ENCODE results near the gene POLR3B.
A peak's percentile ranks its signal among the peaks of the same experiment; 100 is the strongest.
"Not testable (repeated sequence)": the region's sequence is repeated elsewhere in the genome, so short reads cannot be mapped to it uniquely, and the experiment has no call there.

Gene POLR3B

DNA sequence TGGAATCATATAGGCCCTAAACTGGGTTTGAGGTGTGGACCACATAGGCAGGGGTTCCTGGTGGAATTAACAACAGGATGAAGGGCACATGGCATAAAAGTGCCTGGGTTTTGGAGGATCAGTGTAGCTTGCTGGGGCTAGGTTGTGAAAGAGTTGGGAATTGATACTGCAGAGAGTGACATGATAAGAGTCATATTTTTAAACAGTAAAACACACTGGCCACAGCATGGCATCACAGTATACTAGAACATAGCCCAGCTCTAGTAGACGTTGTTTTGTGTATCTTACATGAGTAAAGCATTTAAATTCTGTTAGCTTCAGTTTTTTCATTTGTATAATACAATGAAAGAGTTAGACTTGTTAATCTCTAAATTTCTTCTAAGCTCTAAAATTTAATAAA lies 102.0 kb downstream of the POLR3B start:
- no peak for DNase-seq (ENCODE audit: low read depth)

DNA sequence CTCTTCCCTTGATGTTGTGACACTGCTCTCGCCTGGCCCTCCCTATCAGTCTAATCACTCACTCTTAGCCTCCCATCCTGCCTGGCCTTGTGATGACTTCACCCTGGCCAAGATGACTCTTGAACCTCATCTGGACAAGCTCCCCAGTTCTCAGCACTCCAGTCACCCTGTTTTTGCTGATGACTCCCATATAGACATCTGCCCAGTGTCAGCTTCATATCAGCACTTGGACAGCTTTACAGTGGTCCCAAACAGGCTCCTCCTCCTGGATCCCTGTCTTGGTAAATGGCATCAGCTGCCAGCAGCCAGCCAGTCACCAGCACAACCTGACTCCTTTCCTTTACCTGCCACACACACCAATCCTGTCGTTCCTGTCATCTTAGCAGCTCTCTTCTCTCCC lies 104.2 kb downstream of the POLR3B start:
- no peak for DNase-seq (ENCODE audit: low read depth)

DNA sequence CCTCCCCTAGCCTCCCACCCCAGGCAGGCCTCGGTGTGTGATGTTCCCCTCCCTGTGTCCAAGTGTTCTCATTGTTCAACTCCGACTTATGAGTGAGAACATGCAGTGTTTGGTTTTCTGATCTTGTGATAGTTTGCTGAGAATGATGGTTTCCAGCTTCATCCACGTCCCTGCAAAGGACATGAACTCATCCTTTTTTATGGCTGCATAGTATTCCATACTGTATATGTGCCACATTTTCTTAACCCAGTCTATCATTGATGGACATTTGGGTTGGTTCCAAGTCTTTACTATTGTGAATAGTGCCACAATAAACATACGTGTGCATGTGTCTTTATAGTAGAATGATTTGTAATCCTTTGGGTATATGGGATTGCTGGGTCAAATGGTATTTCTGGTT lies 108.1 kb downstream of the POLR3B start:
- DNase-seq (ENCODE audit: low read depth): not testable (repeated sequence)

DNA sequence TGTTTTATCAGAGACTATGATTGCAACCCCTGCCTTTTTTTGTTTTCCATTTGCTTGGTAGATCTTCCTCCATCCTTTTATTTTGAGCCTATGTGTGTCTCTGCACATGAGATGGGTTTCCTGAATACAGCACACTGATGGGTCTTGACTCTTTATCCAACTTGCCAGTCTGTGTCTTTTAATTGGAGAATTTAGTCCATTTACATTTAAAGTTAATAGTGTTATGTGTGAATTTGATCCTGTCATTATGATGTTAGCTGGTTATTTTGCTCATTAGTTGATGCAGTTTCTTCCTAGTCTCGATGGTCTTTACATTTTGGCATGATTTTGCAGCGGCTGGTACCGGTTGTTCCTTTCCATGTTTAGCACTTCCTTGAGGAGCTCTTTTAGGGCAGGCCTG lies 118.1 kb downstream of the POLR3B start:
- not testable (repeated sequence) for DNase-seq (ENCODE audit: low read depth)

DNA sequence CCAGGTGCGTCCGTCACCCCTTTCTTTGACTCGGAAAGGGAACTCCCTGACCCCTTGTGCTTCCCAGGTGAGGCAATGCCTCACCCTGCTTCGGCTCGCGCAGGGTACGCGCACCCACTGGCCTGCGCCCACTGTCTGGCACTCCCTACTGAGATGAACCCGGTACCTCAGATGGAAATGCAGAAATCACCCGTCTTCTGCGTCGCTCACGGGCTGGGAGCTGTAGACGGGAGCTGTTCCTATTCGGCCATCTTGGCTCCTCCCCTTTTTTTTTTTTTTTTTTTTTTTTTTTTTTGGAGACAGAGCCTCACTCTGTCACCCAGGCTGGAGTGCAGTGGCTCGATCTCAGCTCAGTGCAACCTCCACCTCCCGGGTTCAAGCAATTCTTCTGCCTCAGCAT lies 120.1 kb downstream of the POLR3B start:
- DNase-seq (ENCODE audit: low read depth): not testable (repeated sequence)

DNA sequence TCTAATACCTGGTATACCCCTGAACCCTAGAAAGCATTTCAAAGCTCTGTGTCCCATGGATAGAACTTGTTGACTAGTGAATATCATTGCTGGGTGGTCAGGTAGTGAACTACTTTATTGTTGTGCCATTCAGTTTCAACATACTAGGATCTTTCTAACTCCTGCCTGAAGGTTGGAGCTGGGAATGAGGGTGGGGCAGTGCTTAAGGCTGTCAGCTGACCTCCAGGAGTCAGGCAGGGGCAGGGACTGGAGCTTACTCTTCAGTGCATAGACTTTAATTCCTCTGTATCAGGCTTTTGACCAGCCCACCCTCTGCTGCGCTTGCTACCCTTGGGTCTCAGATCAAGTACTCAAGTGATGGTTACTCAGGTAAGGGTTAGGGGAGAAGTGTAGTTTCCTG lies 122.7 kb downstream of the POLR3B start:
- DNase-seq (ENCODE audit: low read depth): no peak

DNA sequence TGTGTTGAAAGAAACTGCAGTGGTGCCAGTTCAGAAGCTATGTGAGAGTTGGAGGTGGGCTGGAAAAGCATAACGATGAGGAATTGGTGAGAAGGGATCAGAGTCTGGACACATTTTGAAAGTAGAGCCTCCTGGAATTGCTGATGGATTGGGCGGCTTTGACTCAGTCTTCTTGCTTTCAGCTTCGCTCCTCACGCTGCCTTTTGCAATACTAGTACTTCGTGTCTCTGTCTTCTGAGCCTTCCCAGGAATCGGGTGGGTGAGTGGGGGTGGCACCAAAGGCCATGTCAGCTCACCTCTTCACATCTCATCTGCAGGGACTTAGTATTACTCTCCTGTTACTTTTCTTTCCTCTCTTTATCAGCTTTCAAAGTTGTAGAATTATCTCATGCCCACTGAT lies 123.7 kb downstream of the POLR3B start:
- DNase-seq (ENCODE audit: low read depth): no peak

DNA sequence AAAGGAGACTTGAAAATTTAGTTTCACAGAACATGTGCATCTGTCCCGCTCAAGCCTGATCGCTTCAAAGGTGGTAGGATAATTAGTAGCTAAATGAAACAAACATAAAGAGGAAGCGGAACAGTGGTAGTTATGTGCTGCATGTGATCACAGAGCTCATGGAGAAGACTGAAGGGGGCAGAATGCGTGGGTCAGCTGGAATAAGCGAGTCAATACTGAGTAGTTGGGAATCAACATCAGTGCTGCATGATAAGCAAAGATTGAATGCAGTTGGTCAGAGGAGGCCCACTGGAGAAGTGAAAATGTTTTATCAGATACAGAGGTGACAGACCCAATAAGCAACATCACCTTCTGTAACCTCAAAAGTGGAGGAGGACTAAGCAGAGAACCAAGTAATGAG lies 130.1 kb downstream of the POLR3B start:
- DNase-seq (ENCODE audit: low read depth): no peak

DNA sequence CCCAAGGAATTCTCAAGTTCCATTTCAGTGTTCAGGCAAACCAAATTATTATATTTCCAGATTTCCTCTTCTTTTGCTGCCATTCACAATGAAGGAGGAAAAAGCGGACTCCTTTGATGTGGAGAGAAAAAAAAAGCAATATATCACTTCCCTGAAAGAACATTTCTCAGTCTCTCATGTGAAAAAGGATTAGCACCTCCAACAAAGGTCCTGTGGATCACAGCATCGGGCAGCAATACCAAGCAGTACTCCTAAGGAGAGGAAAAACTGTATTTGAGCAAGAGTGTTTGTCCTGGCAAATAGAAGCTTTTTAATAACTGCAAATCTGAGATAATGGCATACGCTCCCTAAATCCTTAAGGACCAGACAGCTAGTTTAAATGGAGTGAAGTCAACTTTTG lies 131.3 kb downstream of the POLR3B start:
- no peak for DNase-seq (ENCODE audit: low read depth)

DNA sequence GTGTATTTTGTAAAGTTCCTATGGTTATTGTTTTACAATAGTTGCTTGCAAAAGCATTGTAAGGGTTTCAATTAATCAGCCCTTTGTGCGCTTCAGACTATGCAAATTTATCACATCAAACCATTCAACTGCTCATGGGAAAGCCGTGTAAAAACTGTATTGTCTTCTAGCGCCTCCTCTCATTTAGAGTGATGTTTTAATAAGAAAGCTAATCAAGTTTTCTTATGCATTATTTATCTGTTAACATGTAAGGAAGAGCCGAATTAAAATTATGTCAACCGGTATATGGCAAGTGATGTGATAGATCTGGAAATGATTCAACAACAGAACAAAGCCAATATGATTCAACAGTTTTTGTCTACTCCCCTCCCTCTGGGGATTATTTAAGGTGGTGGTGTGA lies 132.7 kb downstream of the POLR3B start:
- DNase-seq (ENCODE audit: low read depth): no peak

DNA sequence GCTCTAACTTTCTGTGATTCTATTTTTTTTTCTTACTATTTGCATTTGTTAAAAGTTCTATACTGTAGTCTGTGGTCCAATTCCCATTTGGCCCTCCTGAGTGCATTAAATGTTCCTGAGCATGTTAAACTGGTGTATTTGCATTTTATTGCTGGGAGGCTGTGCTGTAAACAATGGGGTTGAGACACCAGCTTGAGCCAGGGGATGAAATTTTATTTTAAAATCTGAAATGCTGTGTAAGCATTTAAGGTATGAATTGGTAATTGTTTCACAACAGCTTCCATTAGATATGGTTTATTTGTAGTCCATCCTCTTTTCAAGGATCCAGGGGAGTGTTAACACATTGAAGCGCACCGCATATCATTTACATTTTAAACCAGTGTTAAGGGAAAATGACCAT lies 135.3 kb downstream of the POLR3B start:
- DNase-seq (ENCODE audit: low read depth): no peak

DNA sequence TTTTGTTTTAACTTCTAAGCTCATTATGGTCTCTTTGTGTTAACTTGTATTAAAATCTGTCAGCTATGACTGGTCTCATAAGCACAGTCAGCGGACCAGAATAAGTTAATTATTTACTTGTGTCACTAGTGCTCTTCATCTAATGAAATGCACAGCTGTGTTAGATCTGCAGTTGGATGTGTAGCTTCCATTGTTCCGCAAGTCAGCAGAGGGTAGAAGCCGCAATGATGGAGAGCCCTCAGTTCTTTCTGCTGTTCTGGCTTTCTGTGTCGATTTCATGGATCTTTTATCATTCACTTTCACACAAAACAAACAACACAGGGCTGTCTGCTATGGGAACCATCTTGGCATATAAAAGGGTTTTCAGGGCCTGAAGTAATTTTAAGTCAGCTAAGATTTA lies 136.0 kb downstream of the POLR3B start:
- DNase-seq (ENCODE audit: low read depth): no peak

DNA sequence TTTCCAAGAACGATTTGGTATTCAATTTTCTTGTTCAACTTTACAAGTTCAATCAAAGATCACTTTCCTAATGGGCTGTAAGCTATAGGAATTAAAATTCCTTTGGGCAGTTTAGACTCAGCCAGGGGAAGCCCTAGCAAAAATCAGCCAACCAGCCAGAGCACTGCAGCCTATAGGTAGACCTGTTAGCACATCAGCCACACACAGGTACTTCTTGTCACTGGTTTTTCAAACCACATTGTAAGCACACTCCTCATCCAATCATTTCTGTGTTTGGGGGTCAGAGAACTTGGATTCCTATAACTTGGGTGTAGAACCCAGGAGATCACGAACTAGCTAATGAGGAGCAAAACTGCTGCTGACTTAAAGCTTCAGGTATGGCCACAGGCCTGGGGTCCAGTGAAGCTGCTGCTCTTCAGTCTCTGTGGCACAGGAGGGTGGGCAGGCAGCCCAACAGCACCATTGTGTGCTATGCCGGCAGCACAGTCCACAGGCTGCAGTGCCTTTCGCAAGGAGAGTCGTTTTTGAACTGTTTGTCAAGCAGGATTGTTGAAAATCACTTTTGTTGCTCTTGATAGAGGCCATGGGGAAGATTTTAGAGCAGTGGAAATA lies 137.9 kb downstream of the POLR3B start:
- DNase-seq (ENCODE audit: low read depth): no peak

DNA sequence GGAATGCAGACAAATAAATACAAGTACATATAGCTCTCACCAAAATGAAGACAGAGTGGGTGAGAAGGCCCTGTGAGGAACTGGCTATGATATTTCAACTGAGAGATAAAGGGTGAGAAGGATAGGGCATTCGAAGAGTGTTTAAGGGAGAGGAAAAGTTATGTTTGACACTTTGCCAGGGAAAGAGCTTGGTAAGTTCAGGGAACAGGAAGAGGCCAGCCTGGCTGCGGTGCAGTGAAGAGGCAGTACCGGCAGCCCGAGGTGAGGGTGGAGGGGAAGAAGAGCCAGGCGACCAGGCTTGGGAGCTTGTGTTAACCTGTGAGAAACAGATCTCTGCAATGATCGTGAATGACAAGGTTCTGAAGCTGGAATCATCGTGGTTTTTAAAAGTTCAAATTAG lies 140.5 kb downstream of the POLR3B start:
- DNase-seq (ENCODE audit: low read depth): peak; percentile 65

DNA sequence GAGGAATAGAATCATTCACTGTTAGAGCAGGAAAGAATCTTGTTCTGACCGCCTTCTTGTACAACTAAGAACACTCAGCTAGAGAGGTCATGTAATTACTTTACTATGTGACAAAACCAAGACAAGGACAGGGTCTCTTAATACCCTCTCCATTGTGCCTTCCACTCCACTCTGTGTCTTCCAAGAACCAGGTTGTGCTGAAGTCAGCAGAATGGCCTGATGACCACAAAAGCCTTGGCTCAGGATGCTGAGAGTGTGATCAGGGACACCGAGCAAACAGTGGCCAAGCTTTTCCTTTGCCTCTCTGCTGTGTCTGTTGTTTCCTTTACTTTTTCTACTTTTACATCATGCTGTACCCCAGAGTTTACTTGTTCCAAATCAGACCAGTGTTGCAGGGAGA lies 142.1 kb downstream of the POLR3B start:
- no peak for DNase-seq (ENCODE audit: low read depth)

DNA sequence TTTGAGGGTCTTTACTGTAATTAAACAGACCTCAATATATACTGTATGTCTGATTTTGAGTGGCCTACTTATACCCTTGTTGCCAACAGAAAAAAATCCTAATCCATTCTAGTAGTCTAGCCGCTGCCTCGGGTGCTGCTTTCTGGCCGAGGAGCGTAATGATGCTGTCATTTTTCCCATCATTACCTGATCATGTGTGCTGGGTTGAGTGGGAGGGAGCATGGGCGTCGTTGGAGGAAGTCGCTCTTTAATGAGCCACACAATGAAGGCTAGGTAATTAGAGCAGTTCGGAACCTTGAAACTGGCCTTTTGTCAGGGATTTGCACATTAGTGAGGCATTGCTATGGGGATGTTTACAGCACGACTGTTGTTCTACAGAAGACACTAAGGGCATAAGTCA lies 149.1 kb downstream of the POLR3B start:
- DNase-seq (ENCODE audit: low read depth): no peak

DNA sequence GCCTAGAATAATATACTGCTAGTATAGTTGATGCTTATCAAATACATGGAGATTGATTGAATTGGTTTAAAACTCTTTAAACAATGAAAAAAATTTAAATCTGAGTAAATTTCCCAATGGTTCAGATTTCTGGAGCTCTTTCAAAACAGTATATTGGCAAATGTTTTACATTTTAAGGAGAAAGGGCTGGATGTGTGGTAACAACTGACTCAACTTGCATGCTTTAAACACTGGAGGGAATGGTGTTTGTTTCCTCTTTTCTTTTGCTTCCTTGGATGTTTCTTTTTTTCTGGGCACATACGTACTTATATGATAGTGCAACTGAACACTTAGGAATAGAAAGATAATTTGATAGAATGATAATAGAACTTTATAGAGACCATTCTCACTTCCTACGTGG lies 151.4 kb downstream of the POLR3B start:
- DNase-seq (ENCODE audit: low read depth): peak; percentile 10

DNA sequence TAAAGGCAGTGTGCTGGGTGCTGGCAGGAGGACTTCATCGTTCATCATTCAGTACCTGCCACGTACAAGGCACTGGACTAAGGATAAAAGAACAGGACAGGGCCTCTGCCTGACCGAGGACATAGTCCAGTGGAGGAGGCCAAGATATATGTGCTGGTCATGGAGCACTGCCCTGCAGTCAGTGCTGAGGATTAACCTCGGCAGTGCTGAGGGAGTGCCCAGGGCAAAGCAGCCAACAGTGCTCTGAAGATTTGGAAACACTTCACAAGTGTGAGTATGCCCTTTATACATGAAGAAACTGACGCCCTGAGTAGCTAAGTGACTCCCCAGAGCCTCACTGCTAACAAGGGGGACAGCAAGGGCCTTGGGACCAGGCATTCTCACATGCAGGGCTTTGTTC lies 153.8 kb downstream of the POLR3B start:
- DNase-seq (ENCODE audit: low read depth): no peak

DNA sequence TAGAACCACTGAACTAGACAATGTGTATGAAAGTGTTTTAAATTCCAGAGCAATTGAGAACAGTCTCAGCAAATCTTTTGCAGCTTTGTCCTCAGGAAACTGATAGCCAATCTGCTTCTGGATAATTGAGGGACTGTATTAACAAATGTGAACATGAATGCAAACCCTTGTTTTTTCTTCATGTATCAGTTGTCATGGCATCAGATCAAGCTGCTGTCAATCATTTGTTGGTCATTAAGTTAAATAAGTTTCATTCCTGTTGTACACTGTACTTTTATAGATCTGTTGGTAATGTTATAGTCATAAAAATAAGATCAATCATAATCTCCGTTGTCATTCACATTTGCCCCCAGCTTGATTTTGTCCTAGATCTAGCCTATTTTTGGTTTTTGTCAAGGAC lies 159.8 kb downstream of the POLR3B start:
- DNase-seq (ENCODE audit: low read depth): no peak

DNA sequence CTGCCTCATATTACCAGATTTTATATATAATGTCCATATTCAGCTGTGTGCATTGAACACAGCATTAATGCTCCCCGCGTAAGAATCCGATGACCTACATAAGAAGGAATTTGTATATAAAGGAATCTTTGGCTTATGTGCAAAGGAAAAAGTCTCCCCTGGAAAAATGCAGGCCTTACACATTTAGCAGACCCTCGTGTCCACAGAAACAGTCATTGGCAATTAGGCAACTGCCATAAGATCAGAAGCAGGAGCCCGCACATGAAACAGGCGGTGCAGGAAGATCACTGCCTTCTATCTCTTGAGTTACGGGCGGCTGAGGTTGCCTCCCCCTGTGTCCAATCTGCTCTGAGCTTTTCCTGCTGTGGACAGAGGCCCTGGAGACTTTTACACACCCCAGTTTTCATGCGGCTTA lies 162.1 kb downstream of the POLR3B start:
- DNase-seq (ENCODE audit: low read depth): peak; percentile 45

DNA sequence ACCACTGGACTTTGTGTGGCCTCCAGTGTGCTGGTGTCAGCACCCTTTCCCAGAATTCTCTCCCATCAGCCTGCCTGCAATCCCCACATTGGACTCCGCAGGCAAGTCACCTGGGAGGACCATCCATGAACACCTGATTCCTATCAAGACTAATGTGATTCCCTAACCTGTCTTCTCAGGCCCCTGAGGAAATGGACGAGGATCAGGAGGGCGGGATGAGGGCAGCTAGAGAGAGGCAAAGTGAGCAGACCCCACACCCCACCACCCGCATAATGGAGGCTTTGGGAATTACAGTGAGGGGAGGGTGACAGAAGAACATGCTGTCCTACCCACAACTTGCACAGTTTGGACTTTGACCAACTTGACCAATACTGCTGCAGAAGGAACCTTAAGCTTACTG lies 164.4 kb downstream of the POLR3B start:
- DNase-seq (ENCODE audit: low read depth): no peak

DNA sequence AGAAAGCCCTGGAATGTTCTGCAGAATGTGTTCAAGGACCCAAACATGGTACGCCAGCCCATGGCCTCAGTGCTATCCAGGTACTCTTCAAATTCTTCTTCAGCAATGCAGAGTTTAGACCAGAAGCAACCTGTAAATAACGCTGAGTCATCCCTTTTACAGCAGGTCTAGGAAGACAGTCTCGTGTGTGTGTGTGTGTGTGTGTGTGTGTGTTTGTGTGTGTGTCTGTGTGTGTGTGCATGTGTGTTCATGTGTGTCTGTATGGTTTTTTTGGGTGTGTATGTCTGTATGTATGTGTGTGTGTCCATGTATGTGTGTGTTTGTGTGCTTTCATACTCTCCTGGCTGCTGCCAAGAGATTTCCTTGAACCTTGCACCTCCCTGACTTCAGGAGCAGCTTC lies 165.2 kb downstream of the POLR3B start:
- DNase-seq (ENCODE audit: low read depth): peak; percentile 3

DNA sequence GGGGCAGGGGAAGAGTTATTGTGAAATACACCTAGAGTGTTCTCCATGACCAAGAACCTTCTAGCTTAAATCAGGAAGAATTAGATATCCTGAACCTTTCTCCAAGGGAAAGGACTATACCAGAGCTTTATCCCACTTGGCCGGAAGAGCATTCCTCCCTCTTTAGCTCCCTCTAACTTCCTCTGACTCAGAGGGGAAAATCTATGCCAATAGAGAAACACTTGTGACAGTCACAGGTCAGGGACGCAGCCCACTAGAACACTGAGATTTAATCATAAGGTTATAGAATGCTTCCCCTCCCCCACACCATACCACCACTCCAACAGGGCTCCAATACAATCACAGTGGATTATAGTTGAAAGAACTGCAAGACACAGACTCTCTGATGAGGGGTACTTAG lies 169.8 kb downstream of the POLR3B start:
- DNase-seq (ENCODE audit: low read depth): peak; percentile 7

DNA sequence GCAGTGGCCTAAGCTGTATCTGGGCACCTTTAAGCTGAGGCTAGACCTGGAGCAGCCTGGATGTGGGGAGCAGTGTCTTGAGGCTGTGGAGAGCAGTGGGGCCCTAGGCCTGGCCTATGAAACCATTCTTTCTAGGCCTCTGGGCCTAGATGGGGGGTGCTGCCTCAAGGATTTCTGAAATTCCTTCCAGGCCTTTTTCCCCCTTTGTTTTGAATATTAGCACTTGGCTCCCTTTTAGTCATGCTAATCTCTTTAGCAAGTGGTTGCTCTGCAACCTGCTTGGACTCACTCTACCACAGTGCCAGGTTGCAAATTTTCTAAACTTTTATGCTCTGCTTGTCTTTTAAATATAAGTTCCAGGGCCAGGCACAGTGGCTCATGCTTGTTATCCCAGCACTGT lies 183.7 kb downstream of the POLR3B start:
- no peak for DNase-seq (ENCODE audit: low read depth)

DNA sequence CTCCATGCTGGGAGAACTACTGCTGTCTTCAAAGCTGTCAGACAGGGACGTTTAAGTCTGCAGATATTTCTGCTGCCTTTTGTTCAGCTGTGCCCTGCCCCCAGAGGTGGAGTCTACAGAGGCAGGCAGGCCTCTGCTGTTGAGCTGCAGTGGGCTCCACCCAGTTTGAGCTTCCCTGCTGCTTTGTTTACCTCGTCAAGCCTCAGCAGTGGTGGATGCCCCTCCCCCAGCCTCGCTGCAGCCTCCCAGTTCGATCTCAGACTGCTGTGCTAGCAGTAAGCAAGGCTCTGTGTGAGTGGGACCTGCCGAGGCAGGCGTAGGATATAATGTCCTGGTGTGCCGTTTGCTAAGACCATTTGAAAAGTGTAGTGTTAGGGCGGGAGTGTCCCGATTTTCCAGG lies 193.9 kb downstream of the POLR3B start:
- DNase-seq (ENCODE audit: low read depth): no peak
